Measurements from ENCODE around the gene CMTM4.
A peak's percentile ranks its signal among the peaks of the same experiment; 100 is the strongest.

CMTM4 gene

DNA sequence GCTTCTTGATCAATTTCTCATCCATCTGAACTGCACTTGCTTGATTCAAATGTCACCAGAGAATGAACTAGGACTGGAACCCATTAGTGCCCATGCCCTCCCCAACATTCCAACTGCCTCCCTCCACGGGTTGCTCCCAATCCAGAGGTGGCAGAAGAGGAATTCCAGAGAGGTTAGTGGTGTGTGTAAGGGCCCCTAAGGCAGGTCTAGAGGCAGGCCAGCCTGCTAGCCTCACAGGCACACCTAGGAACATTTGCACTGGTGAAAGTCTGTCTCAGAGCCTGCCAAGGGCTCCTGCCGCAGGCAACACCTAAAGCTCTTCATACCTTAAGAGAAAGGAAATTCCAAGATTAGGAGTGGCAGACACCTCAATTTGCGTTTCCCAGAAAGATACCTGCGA lies 21.2 kb upstream of the CMTM4 start:
- Mint-ChIP-seq H3K27ac (no peak overlapping the region), H3K9me3 (no peaks in the 10 kb centered on the region), H3K4me1 (no peaks in the 10 kb centered on the region), H3K27me3 (peaks cover 6% of the 10 kb centered on the region), H3K4me3 (no peak overlapping the region), H3K36me3 (peaks cover 10% of the 10 kb centered on the region)
- no peak for DNase-seq
- CTCF ChIA-PET: interaction anchor here (1.3 to 1.8 kb wide), 3 partner anchors 9 to 211 kb away, joined by 3 to 5 read pairs (median 3); no protein-coding TSS in a partner anchor

DNA sequence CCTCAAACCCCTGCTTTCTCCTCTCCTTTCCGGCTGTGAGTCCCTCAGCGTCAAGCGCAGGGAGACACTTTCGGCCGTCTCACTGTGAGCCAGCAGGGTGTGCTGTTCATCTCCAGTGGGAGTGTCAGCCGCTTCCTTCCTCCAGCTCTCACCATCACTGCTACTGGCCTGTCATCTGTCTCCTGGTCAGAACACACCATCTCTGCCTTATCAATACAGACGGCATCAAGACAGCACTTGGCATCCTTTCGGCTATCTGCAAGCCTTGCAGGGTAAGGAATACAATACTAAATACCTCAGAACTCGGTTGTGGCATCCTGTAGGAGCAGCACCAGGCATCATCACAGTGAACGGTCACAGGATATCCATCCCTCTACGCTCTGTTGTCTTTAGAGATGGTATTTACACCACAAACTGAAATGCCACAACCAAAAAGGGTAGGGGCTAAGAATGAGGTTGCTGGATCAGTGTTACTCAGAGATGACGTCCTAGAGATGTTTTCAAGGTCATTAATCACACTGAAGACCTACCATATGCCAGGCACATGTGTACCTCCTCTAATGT lies 20.7 kb upstream of the CMTM4 start:
- Mint-ChIP-seq H3K4me1 (no peaks in the 10 kb centered on the region), H3K4me3 (no peak overlapping the region), H3K27ac (no peak overlapping the region), H3K9me3 (no peaks in the 10 kb centered on the region), H3K36me3 (peaks cover 10% of the 10 kb centered on the region), H3K27me3 (peaks cover 11% of the 10 kb centered on the region)
- peak; percentile 31 for DNase-seq
- CTCF ChIA-PET: interaction anchor here (1.3 to 1.8 kb wide), 5 partner anchors 10 to 310 kb away, joined by 3 to 5 read pairs (median 3); no protein-coding TSS in a partner anchor

DNA sequence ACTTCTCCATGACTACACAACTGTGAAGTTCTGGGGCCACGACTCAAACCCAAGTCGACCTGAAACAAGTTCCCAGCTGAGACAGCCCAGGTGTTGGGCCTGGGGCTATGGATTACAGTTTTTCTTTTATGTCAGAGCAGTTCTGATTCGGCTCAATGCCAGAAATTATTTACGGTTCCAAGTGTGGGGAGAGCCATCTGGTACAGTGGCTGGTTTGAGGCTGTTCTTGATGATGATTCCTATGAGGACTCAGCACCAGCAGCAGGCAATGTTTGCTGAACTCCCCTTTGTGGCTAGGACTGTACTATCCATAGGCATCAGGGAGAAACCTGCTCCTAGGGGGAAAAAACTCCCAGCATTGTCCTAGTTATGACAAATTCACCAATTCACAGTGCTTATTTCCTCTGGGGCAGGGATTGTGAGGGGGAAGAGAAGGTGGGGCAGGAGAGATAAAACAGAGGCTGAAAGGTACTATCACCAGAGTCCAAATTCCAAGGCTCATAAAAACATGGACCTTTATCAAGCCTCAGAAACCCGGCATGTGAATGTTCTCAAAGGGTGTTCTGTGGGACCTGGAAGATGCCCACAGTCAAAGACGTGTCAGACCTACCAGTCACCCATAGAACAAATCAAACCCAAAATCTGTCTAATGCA lies 18.2 kb upstream of the CMTM4 start:
- H3K4me3 Mint-ChIP-seq: no peak overlapping the region
- CTCF ChIA-PET: interaction anchor here (2.2 kb wide), 1 partner anchor 13 kb away, joined by 11 read pairs; no protein-coding TSS in a partner anchor
- peaks cover 18% of the 10 kb centered on the region for H3K27me3 Mint-ChIP-seq
- H3K36me3 Mint-ChIP-seq: peaks cover 9% of the 10 kb centered on the region
- no peaks in the 10 kb centered on the region for H3K9me3 Mint-ChIP-seq
- H3K4me1 Mint-ChIP-seq: no peaks in the 10 kb centered on the region
- no peak overlapping the region for H3K27ac Mint-ChIP-seq
- DNase-seq: no peak

DNA sequence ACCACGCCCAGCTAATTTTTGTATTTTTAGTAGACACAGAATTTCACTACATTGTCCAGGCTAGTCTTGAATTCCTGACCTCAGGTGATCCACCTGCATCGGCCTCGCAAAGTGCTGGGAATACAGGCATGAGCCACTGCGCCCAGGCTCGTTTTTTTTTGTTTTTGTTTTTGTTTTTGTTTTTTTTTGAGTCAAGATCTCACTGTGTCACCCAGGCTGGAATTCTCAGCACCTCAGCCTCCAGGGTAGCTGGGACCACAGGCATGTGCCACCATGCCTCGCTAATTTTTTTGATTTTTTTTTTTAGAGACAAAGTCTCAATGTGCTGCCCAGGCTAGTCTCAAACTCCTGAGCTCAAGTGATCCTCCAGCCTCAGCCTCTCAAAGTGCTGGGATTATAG lies 17.5 kb upstream of the CMTM4 start:
- H3K27ac Mint-ChIP-seq: no peak overlapping the region
- H3K36me3 Mint-ChIP-seq: peaks cover 5% of the 10 kb centered on the region
- H3K4me1 Mint-ChIP-seq: no peaks in the 10 kb centered on the region
- H3K9me3 Mint-ChIP-seq: no peaks in the 10 kb centered on the region
- H3K27me3 Mint-ChIP-seq: peaks cover 18% of the 10 kb centered on the region
- CTCF ChIA-PET: interaction anchor here (2.2 kb wide), 1 partner anchor 13 kb away, joined by 11 read pairs; no protein-coding TSS in a partner anchor
- no peak overlapping the region for H3K4me3 Mint-ChIP-seq
- DNase-seq: no peak

DNA sequence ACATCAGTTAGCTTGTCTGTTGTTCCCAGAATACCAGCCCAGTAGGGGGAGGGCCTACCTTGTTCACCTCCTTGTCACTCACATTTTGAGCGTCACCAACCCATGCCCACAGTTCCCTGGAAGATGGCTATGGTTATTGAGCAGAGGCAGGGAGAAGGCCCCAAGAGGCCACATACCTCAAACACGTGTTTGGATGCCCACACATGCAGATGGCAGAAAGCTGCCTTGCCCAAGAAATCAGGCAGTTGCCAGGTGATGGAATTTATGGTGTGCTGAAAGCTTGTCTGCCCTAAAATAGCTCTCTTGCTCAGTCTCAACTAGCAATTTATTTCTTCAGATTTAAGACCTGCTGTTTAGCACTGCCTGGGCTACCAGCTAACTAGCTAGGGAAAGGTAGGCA lies 16.5 kb upstream of the CMTM4 start:
- Mint-ChIP-seq H3K27me3 (peaks cover 23% of the 10 kb centered on the region), H3K36me3 (peaks cover 1% of the 10 kb centered on the region), H3K9me3 (no peaks in the 10 kb centered on the region), H3K4me3 (no peak overlapping the region), H3K27ac (no peak overlapping the region), H3K4me1 (no peaks in the 10 kb centered on the region)
- CTCF ChIA-PET: interaction anchor here (0.7 to 2.2 kb wide), 2 partner anchors 8 to 14 kb away, joined by 3 to 11 read pairs; no protein-coding TSS in a partner anchor
- DNase-seq: no peak

DNA sequence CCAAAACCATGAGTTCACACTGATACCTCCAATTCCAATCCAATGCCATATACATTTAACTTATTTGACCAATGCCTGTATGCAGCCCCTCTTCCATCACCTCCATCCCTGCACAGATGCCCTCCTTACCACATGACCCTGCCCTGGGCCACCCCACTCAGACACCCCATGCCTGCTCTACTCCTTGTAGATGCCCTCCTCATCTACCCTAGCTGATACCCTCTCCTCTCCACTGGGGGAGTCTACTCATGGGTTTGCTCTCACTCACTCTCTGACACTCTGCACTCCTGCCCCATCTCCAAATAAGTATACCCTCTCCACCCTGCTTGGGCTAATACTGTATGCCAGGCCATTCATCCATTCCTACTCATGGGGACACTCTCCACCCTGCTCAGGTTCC lies 16.0 kb upstream of the CMTM4 start:
- no peaks in the 10 kb centered on the region for H3K9me3 Mint-ChIP-seq
- CTCF ChIA-PET: interaction anchor here (2.2 kb wide), 1 partner anchor 15 kb away, joined by 11 read pairs; no protein-coding TSS in a partner anchor
- no peak overlapping the region for H3K4me3 Mint-ChIP-seq
- H3K36me3 Mint-ChIP-seq: no peaks in the 10 kb centered on the region
- H3K27me3 Mint-ChIP-seq: peaks cover 29% of the 10 kb centered on the region
- no peak overlapping the region for H3K27ac Mint-ChIP-seq
- H3K4me1 Mint-ChIP-seq: no peaks in the 10 kb centered on the region
- DNase-seq: no peak

DNA sequence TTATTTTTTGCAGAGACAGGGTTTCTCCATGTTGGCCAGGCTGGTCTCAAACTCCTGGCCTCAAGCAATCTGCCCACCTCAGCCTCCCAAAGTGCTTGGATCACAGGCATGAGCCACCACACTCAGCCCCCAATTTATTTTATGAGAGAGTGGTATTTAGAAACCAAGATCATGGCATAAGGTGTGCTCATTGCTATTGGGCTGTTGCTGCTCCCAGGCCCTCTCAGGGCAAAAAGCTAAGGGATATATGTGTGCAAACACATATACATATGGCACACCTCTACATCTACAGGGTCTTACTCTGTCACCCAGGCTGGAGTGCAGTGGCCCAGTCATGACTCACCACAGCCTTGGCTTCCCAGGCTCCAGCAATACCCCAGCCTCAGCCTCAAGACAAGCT lies 15.0 kb upstream of the CMTM4 start:
- CTCF ChIA-PET: no interaction called here
- no peak for DNase-seq
- Mint-ChIP-seq H3K27ac (no peak overlapping the region), H3K4me3 (no peak overlapping the region), H3K27me3 (peaks cover 32% of the 10 kb centered on the region), H3K36me3 (no peaks in the 10 kb centered on the region), H3K4me1 (no peaks in the 10 kb centered on the region), H3K9me3 (no peaks in the 10 kb centered on the region)

DNA sequence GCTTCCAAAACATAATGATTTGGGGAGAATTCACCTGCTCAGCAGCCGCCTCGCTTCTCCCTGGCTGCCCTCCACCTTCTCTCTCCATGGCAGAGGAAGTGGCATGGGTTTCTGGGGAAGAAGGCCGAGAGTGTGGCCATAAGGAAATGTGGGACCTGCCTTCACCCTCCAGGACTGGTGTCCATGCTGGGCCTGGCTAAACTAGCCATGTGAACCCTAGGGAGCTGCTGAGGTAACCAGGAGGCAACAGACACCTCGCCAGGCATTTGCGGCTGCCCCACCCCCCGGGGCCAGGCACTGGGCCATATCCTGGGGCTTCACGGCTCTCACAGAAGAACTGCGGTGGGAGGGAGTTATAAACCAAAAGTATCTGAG lies 9.9 kb upstream of the CMTM4 start:
- Mint-ChIP-seq H3K36me3 (no peaks in the 10 kb centered on the region), H3K4me1 (no peaks in the 10 kb centered on the region), H3K4me3 (no peak overlapping the region), H3K27me3 (peaks cover 57% of the 10 kb centered on the region), H3K9me3 (no peaks in the 10 kb centered on the region), H3K27ac (no peak overlapping the region)
- no peak for DNase-seq
- CTCF ChIA-PET: no interaction called here

DNA sequence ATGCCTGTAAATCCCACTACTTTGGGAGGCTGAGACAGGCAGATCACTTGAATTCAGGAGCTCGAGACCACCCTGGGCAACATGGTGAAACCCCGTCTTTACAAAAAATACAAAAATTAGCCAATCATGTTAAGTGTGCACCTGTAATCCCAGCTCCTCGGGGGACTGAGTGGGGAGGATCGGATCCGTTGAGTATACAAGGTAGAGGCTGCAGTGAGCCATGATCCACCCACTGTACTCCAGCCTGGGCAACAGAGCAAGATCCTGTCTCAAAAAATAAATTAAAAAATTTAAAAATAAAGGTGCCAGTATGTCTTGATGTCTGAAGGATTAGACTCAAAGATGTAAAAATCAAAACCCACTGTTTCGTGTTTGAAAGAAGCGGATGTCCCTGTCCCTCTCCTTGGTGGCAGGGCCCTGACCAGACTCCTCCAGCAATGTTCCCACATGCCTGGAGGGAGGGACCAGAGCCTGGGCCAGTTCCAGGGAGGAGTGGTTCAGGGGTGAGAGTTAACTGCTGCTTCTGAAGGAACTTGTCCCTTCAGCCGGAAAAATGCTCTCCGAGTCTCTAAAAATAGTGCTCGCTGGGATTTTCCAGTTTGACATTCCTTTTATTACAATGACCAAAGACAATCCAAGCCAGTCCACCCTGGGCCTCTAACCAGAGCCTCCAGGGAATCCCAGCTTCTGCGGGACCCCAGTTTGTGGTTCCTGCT lies 9.4 kb upstream of the CMTM4 start:
- DNase-seq: no peak
- CTCF ChIA-PET: no interaction called here
- H3K9me3 Mint-ChIP-seq: peaks cover under 1% of the 10 kb centered on the region

DNA sequence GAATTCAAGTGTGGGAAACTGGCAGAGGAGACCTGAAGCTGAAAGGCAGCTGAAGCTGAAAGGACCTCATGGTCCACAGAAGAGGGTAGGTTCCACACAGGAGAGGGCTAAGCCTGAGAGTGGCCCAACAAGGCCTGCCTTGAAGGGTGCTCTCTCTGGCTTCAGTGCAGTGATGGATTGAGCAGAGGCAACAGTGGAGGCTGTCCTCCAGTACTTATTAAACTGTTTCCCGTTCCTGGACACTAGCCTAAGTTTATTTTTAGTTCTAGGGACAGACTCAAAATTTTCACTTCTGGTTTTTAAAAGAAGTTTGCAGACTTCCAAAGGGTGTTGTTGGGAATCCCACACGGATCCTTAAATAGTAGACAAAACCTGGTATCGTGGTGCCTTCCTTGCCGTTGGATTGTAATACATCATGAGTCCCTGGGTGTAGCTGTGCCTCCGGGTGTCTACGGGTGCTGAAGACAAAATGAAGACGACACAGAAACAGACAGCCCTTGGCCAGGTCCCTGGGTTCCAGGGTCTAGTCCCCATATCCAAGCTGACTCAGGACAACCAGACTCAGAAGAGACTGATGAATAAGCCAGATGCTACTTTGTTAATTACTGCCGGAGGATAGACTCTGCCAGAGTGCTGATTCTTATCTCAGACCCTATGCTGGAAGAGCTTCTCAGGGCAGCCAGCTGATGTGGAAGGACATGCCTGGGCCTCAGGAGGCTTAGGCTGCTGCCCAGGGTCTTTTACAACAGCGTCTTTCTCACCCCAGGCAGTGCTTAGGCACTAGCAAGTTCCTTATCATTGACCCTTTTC lies 7.1 kb upstream of the CMTM4 start:
- Mint-ChIP-seq H3K36me3 (no peaks in the 10 kb centered on the region), H3K9me3 (peaks cover 2% of the 10 kb centered on the region), H3K4me3 (no peak overlapping the region), H3K27me3 (peaks cover 63% of the 10 kb centered on the region), H3K4me1 (peaks cover 4% of the 10 kb centered on the region), H3K27ac (no peak overlapping the region)
- CTCF ChIA-PET: no interaction called here
- DNase-seq: no peak

More for the DNA sequence above, 9.4 kb upstream of the CMTM4 start:
- Mint-ChIP-seq H3K27ac (no peak overlapping the region), H3K4me3 (no peak overlapping the region), H3K4me1 (peaks cover 2% of the 10 kb centered on the region), H3K27me3 (peaks cover 57% of the 10 kb centered on the region), H3K36me3 (no peaks in the 10 kb centered on the region)

DNA sequence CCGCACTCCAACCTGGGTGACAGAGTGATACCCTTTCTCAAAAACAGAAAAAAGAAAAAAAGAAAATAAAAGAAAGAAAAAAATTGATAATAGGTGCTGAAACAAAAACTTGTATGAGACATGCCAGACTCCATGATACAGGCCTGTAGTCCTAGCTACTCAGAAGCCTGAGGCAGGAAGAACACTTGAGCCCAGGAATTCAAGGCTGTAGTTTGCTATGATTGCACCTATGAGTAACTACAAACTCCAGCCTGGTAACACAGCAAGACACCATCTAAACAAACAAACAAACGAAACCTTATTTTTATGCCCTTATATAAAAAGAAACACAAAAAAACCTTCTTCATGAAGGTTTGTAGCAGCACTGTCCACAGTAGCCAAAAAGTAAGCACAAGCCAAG lies 5.0 kb upstream of the CMTM4 start:
- no peak overlapping the region for H3K27ac Mint-ChIP-seq
- CTCF ChIA-PET: interaction anchor here (1.0 to 1.8 kb wide), 2 partner anchors 39 to 129 kb away, joined by 3 to 4 read pairs; partner anchors contain the start of gene NAE1
- no peaks in the 10 kb centered on the region for H3K36me3 Mint-ChIP-seq

DNA sequence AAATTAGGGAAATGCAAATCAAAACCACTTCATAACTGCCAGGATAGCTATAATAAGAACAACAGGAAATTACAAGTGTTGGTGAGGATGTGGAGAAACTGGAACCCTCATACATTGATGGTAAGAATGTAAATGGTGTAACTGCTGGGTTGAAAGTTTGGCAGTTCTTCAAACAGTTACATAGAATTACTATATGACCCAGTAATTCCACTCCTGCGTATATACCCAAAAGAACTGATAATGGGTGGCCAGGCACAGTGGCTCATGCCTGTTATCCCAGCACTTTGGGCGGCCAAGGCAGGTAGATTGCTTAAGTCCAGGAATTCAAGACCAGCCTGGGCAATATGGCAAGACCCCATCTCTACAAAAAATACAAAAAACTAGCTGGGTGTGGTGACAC lies 4.5 kb upstream of the CMTM4 start:
- CTCF ChIA-PET: interaction anchor here (1.8 kb wide), 1 partner anchor 130 kb away, joined by 4 read pairs; the partner anchor contains the start of gene NAE1
- peaks cover 63% of the 10 kb centered on the region for H3K27me3 Mint-ChIP-seq
- no peak for DNase-seq

More for the DNA sequence above, 5.0 kb upstream of the CMTM4 start:
- Mint-ChIP-seq H3K4me3 (no peak overlapping the region), H3K27me3 (peaks cover 67% of the 10 kb centered on the region), H3K9me3 (peaks cover 2% of the 10 kb centered on the region), H3K4me1 (peaks cover 8% of the 10 kb centered on the region)
- DNase-seq: no peak

DNA sequence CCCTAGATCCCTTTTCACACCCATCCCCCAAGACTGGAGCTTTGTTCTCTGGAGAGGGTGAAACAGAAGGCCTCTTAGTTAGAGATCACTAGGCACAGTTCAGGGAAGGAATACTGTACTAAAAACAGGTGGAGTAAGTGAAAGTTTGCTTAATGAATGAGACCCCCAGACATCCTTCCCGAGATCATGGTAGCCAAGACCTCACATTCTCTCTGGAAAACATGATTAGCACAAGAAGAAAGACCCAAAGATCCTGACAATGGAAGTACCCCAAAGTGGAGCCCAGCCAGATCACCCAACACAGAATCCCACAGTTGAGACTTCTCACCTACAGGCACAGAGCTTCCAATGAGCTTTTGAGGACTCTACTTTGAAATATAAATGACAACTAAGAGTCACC lies 3.4 kb upstream of the CMTM4 start:
- no peak for DNase-seq
- Mint-ChIP-seq H3K9me3 (peaks cover 2% of the 10 kb centered on the region), H3K4me1 (peaks cover 18% of the 10 kb centered on the region), H3K4me3 (no peak overlapping the region), H3K36me3 (no peaks in the 10 kb centered on the region), H3K27ac (no peak overlapping the region), H3K27me3 (peaks cover 73% of the 10 kb centered on the region)
- CTCF ChIA-PET: interaction anchor here (1.8 kb wide), 2 partner anchors 92 to 131 kb away, joined by 4 to 8 read pairs; partner anchors contain the start of gene NAE1

More for the DNA sequence above, 4.5 kb upstream of the CMTM4 start:
- peaks cover 2% of the 10 kb centered on the region for H3K9me3 Mint-ChIP-seq
- no peaks in the 10 kb centered on the region for H3K36me3 Mint-ChIP-seq
- H3K4me3 Mint-ChIP-seq: no peak overlapping the region
- H3K4me1 Mint-ChIP-seq: peaks cover 8% of the 10 kb centered on the region
- no peak overlapping the region for H3K27ac Mint-ChIP-seq

DNA sequence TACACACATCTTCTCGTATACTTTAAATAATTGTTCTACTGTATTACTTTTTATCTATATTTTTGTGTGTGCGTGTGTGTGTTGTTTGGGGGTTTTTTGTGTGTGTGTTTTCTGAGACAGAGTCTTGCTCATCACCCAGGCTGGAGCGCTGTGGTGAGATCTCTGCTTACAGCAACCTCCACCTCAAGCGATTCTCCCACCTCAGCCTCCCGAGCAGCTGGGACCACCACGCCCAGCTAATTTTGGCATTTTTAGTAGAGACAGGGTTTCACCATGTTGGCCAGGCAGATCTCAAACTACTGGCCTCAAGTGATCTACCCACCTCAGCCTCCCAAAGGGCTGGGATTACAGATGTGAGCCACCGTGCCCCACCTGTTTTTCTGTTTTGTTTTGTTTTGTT lies 1.5 kb upstream of the CMTM4 start:
- H3K27me3 Mint-ChIP-seq: peaks cover 73% of the 10 kb centered on the region
- H3K4me1 Mint-ChIP-seq: peaks cover 20% of the 10 kb centered on the region
- CTCF ChIA-PET: interaction anchor here (0.9 to 1.8 kb wide), 6 partner anchors 11 to 170 kb away, joined by 3 to 8 read pairs (median 4); partner anchors contain the start of gene DYNC1LI2
- peaks cover 2% of the 10 kb centered on the region for H3K9me3 Mint-ChIP-seq
- H3K27ac Mint-ChIP-seq: no peak overlapping the region
- no peak overlapping the region for H3K4me3 Mint-ChIP-seq
- DNase-seq: no peak
- no peaks in the 10 kb centered on the region for H3K36me3 Mint-ChIP-seq

All from activated naive CD4-positive, alpha-beta T cell treated with anti-CD3 and anti-CD28 coated beads, Interleukin-2, amount 10 ng/mL, durations not matched to agents 7 days and 5 days (primary cell).